Measurements from ENCODE around the gene SDHD. TPM values are rescaled to one million over a fixed set of nuclear protein-coding genes. Genes with fewer than 3 reads are reported as not detected.

The SDHD gene
- total and polyA plus RNA-seq, 10 of the 15 experiments (the other 5 are each of a cell fraction or from before 2014, with no cell fraction given), result 114 to 775 (median 187) TPM

- no peak overlapping the region for H3K4me2 ChIP-seq (ENCODE audit: control insufficient read depth, insufficient read depth)
- DNase-seq (ENCODE audit: low read depth, low spot score), result no peak
- no peak overlapping the region for H3K27ac ChIP-seq (ENCODE audit: control insufficient read depth, insufficient read depth)
- no peak overlapping the region for H3K9ac ChIP-seq (ENCODE audit: control insufficient read depth, insufficient read depth, low read length)
- H3K4me3 ChIP-seq, result no peak overlapping the region
- ChIA-PET POLR2A (no interaction called here), RAD21 (ENCODE audit: unreplicated experiment) (no interaction called here), SMC1A (ENCODE audit: uncharacterized antibody, unreplicated experiment) (interaction anchor here (1.2 to 1.4 kb wide), 2 partner anchors 10 to 13 kb away, joined by 3 to 4 read pairs; no protein-coding TSS in a partner anchor), CTCF (interaction anchor here (0.6 to 1.0 kb wide), 2 partner anchors 15 to 17 kb away, joined by 3 to 4 read pairs; no protein-coding TSS in a partner anchor)
- FAIRE-seq, result no peak
- no peaks in the 10 kb centered on the region; a peak in 1 of 4 replicates for H3K27me3 ChIP-seq (replicated peaks in 1 of 2; ENCODE audit: control insufficient read depth in 2 of 2, insufficient read depth in 2 of 2, low read length in 1 of 2)
- no peaks in the 10 kb centered on the region for H3K36me3 ChIP-seq (ENCODE audit: control insufficient read depth in 2 of 2, insufficient read depth in 2 of 2, low read length in 1 of 2)
- ATAC-seq, result no peak
- no peak overlapping the region for H2AFZ ChIP-seq (ENCODE audit: control insufficient read depth, low read depth, low read length)
- no peak for TF ChIP-seq SUPT20H (IDR thresholded peaks at IDR 0.05; ENCODE audit: borderline replicate concordance, control insufficient read depth, low read depth, low read length)
- TF ChIP-seq HSF1 (IDR thresholded peaks at IDR 0.05; ENCODE audit: low read depth, low read length), result no peak
- TF ChIP-seq STAT1 (conservative IDR thresholded peaks at IDR 0.05), result no peak
- TF ChIP-seq USF2 (IDR thresholded peaks at IDR 0.05; ENCODE audit: borderline replicate concordance, low read depth, low read length), result no peak
- no peak for TF ChIP-seq ZBED1 (IDR thresholded peaks at IDR 0.05; ENCODE audit: borderline replicate concordance)
- no peak for TF ChIP-seq RBBP5 (conservative IDR thresholded peaks at IDR 0.05)
- no peak for TF ChIP-seq TCF7 (IDR thresholded peaks at IDR 0.05; ENCODE audit: borderline replicate concordance)
- no peak for TF ChIP-seq PML (IDR thresholded peaks at IDR 0.05; ENCODE audit: low read length)
- no peak for TF ChIP-seq ETV6 (conservative IDR thresholded peaks at IDR 0.05 in 1 of 2, IDR thresholded peaks at IDR 0.05 in 1 of 2; ENCODE audit: borderline replicate concordance in 1 of 2, low read depth in 1 of 2)
- no peak for TF ChIP-seq ESRRA (IDR thresholded peaks at IDR 0.05; ENCODE audit: low read length)
- no peaks in the 10 kb centered on the region for H3K79me2 ChIP-seq (ENCODE audit: control insufficient read depth, insufficient read depth, low read length)
- intact Hi-C loops (cut with micrococcal nuclease; ENCODE audit: unreplicated experiment) (no loop called here), in situ Hi-C loops (cut with MboI) (no loop called here)
- 0 out of 2 replicates have a peak, but pooled peaks cover 2% of the 10 kb centered on the region for H3K4me1 ChIP-seq (ENCODE audit: control insufficient read depth, insufficient read depth, low read length)
- H3K9me3 ChIP-seq (replicated peaks; ENCODE audit: control insufficient read depth, insufficient read depth, low read length), result no peaks in the 10 kb centered on the region
- H4K20me1 ChIP-seq (ENCODE audit: control insufficient read depth, insufficient read depth), result no peaks in the 10 kb centered on the region
- 28% methylated on average over 3 of the region's 3 CpGs for WGBS (ENCODE audit: insufficient coverage, insufficient replicate concordance, low lambda C conversion rate, missing lambda C conversion rate)
- BruUV-seq (replicated peaks), result no TSS peak
Measured at GRCh38 chr11:112128483-112129121, 41.9 kb downstream of the SDHD start.
